ENCODE results near the gene SLC2A4. TPM values are rescaled to one million over a fixed set of nuclear protein-coding genes. Genes with fewer than 3 reads are reported as not detected.
A peak's percentile ranks its signal among the peaks of the same experiment; 100 is the strongest.
"Not testable (repeated sequence)": the region's sequence is repeated elsewhere in the genome, so short reads cannot be mapped to it uniquely, and the experiment has no call there.

The SLC2A4 gene
- polyA plus RNA-seq, 3 donors: 1.8 to 2.7 (median 2.5) TPM

DNA sequence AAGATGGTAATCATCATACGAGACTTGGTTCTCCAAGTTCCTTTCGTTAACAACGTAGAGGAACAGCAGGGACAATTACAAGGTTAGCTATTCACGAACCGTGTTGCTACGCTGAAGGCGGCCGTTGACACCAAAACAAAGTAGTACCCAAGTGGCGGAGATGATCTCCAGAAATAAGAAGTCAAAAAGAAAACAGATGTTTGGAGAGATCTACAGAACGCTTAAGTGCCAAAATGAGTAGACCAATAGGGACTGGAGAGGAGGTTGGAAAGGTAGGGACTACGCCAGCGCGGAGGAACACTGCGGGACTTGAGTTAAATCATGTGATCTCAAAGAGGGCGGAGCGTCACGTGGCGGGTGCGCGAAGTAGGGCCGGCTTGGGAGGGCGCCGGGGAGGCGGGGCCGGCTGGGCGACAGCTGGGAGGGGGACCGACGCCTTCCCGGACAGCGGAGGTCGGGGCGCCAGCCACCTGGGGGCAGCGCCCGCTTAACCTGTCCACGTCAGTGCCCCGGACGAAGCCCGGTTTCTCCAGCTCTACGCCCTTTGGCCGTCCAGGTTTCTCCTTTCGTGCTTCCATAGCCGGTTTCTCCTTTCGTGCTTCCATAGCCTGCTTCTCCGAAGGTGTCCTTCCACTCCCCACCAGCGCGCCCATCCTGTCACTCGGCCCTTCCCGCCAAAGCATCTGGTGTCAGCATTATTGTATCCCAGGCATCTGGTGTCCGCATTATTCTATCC lies 38.6 kb upstream of the SLC2A4 start:
- DNase-seq (ENCODE audit: extremely low read depth in 1 of 11, low read depth in 9 of 11, low spot score in 4 of 11): peak; percentile 88 to 99 (median 95)

DNA sequence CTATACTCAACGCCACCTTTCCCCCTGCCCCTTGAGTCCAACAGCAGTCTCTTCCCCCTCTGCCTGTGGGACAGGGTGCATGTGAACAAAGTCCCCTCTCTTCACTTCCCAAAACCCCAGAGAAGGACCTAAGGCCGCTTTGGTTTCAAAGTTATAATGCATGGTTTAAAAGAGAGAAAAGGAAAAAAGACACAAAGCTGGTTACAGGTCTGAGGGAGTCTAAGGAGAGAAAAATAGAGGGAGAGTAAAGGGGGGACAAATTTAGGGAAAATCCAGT lies 38.1 kb upstream of the SLC2A4 start:
- DNase-seq (ENCODE audit: extremely low read depth in 1 of 11, low read depth in 9 of 11, low spot score in 4 of 11): no peak

DNA sequence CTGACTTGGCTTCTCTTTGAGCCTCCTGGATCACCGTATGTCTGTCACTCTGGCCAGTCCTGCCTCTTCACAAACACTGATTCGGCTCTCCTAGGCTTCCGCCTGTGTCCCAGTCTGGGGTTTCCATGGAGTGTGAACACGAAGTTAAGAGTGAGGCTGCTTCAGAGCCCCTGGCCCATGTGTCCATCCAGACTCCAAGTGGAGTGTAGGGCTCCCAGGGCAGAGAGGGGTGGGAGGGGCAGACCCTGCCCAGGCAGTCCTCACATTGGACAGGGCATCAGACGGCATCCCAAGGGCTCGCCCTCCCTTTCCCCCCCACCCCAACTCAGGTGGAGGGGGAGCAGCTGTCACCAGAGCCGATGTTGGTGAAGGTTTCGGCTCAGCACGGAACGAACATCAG lies 37.7 kb upstream of the SLC2A4 start:
- DNase-seq (ENCODE audit: extremely low read depth in 1 of 11, low read depth in 9 of 11, low spot score in 4 of 11): not testable (repeated sequence)

DNA sequence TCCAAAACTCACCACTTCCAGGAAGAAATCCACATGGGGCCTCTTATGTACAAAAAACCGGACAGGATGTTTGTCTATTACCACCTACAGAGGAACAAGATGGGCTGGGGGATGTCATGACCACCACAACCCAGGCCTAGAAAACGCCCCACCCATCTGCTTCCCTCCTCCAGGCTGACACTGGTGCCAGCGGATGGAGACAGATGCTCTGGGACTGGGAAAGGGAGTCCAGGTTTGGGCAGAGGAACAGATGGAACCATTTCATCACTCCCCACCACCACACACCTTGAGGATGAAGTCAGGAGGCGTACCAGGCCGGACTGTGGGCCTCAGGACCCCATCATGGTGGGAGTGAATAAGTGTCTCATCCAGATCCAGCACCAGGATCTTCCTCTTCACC lies 34.7 kb upstream of the SLC2A4 start:
- no peak for DNase-seq (ENCODE audit: extremely low read depth in 1 of 11, low read depth in 9 of 11, low spot score in 4 of 11)

DNA sequence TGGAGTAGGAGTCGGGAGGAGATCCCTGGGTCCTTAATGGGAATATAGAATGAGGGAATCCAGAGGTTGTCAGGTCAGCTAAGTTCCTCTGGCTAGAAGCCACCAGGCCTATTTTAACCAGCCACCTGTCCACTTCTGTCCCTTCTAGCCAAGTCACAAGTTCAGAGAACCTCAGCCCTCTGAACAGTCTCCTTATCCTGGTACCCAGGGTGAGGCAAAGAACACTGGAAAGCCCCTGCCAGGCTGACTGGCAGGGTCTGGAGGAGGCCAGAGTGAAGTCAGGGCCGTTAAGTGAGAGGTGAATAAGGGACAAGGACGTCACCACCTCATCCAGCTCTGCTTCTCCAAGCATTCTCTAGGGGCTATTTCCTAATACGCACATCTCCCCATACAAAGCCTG lies 32.7 kb upstream of the SLC2A4 start:
- DNase-seq (ENCODE audit: extremely low read depth in 1 of 11, low read depth in 9 of 11, low spot score in 4 of 11): no peak

DNA sequence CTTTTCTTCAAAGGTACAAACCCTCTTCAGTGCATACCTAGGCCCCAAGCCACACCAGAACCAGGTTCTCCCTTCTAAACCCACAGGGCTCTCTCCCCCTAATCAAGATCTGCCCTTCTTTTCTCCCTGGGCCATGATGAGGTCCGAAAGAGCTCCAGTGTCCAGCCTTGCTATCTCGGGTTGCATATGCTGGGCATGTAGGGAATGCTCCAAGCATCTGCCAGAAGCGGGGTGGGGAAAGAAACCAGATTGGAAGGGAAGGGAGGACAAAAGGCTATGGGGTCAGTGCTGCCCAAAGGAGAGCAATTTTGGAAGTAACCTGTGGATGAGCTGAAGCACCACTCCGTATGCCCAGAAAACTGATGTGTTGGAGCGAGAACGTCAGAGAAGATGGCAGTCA lies 32.3 kb upstream of the SLC2A4 start:
- DNase-seq (ENCODE audit: extremely low read depth in 1 of 11, low read depth in 9 of 11, low spot score in 4 of 11): no peak

DNA sequence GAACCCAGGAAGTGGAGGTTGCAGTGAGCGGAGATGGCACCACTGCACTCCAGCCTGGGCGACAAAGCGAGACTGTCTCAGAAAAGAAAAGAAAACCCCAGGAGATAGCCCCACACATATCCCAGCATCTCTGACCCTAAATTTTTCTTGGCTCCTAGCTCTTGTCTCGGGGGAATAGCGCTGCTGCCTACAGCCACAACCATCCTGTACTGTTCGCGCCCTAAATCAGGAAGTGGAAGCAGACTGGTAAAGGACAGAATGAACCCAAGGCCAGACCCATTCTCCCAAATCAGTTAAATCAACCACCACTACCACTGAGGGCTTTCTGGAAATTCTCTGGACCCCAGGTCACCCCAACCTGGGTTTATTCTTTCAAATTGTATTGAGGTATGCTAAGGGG lies 31.7 kb upstream of the SLC2A4 start:
- DNase-seq (ENCODE audit: extremely low read depth in 1 of 11, low read depth in 9 of 11, low spot score in 4 of 11): no peak

DNA sequence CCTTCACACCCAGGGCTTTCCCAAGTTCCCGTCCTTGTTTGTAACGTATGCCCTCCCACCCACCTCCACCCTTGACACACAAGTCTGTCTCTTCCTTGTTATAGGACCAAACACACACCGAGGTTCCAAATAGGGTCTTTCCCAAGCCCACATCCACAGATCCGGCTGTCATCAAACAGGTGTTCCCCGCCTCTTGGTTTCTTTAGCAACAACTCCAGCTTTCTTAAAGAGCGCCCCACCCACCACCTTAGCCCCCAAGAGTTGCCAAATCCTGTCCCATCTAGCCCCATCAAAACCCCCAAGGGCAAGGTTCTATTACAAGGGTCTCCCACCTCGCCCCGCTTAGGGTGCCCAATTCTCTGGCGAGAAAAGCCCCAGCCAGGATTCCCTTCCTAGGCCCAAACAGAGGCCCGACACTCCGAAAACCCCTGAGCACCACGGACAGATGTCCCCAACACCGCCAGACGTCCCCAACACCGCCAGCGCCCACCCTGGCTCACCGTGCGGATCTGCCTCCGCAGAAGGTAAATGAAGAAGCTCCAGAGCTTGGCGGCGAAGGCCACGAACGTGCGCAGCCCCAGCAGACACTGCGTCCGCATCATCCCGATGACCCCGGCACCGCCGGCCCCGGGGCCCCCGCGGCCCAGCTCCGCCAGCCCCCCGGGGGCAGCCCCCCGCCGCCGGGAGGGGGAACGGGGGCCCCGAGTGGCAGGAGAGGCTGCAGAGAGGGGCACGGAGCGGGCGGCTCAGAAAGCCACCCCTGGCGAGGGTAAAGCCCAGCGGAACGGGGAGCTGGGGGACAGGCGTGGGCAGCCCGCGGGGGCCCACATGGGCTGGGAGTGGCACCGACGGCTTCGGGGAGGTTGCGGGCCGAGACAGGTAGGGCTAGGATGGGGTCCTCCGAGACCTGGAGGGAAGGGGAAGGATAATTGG lies 30.6 kb upstream of the SLC2A4 start:
- DNase-seq (ENCODE audit: extremely low read depth in 1 of 11, low read depth in 9 of 11, low spot score in 4 of 11): no peak

DNA sequence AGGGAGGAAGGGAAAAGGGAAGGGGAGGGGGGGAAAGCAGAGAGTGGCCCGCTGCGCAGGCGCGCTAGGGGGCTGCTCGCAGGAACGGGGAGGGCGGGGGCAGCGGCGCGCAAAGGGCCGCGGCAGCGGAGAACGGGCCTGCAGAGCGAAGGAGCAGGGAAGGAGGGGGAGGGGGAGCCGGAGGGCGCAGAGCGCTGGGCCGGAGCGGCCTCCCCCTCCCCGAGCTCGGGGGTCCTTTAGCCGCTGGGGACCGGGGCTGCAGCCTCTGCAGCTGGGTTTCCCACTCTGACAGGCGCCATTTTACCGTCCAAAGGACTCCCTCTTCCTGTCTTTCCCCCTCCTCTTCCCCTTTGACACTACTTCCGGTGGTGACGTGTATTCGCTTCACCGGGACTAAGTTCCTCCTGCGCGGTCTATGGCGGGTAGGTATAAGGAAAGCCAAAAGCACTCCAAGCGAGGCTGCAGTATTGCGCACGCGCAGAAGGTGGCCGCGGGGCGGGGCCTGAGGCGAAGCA lies 29.8 kb upstream of the SLC2A4 start, which contains the start of gene CTDNEP1:
CTDNEP1 (minus strand) TSS at position 74 of the 515 bp plus-strand sequence. CDS start 438 bp downstream, outside the sequence.
- DNase-seq (ENCODE audit: extremely low read depth in 1 of 11, low read depth in 9 of 11, low spot score in 4 of 11): peak in 10 of 11 donors; percentile 99 to 100 (median 100)

DNA sequence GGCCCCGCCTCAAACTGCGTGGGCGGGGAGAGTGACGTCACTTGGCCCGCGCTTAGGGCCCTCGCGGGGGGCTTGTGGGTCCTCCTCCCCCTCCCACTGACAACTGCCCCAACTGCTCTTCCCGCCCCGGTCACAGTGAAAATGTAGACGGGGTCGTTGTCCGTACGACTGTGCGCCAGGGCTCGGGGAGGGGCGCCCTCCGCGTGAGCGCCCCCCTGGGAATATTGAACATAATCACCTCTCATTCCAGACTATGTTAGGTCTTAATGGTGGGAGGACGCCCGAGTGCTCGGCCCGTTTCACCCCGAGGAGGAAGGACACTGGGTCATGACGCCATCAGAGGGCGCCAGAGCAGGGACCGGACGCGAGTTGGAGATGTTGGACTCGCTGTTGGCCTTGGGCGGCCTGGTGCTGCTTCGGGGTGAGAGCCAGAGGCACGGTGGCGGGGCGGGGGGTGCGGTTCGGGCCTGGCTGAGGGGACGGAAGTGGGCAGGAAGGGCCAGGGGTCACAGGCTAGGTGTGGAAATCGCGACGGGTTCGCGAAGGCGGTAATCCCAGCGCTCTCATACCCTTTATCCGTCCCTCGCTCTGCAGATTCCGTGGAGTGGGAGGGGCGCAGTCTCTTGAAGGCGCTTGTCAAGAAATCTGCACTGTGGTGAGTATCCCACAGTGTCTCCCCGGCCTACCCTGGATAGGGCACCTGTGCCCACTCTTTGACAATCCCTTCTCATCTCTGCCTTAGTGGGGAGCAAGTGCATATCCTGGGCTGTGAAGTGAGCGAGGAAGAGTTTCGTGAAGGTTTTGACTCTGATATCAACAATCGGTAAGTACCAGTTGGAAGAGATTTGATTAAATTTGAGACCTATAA lies 29.1 kb upstream of the SLC2A4 start, which contains the start of gene ELP5:
ELP5 (plus strand) TSS at position 40 of the 868 bp plus-strand sequence; CDS start at position 376, 336 bp downstream.
- DNase-seq (ENCODE audit: extremely low read depth in 1 of 11, low read depth in 9 of 11, low spot score in 4 of 11): peak; percentile 88 to 100 (median 92)

DNA sequence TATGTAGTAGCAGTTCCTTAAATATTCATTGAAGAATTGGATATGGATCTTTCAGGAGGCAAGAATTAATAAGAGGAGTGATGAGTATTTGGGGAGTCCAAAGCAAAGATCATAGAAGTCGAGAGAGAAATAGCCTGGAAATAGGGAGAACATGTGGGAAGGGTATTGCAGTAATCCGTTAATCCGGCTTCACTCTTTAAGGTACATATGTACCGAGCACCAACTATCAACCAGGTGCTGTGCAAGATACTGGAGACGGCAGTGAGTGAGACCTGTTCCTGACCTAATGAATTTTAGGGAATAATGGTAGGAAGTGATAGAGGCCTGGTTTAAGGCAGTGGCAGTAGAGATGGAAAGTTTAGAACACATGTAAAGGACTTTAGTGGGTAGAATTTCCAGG lies 28.4 kb upstream of the SLC2A4 start:
- DNase-seq (ENCODE audit: extremely low read depth in 1 of 11, low read depth in 9 of 11, low spot score in 4 of 11): no peak

DNA sequence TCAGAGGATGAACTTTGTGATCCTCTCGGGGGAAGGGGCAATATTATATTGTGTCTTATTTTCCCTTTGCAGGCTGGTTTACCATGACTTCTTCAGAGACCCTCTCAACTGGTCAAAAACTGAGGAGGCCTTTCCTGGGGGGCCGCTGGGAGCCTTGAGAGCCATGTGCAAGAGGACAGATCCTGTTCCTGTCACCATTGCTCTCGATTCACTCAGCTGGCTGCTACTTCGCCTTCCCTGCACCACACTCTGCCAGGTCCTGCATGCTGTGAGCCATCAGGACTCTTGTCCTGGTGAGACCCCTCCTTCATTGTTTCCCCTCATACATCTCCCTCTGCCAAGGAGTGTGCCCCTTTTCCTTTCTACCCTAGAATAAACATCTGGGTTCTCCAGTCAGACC lies 27.0 kb upstream of the SLC2A4 start:
- no peak for DNase-seq (ENCODE audit: extremely low read depth in 1 of 11, low read depth in 9 of 11, low spot score in 4 of 11)

DNA sequence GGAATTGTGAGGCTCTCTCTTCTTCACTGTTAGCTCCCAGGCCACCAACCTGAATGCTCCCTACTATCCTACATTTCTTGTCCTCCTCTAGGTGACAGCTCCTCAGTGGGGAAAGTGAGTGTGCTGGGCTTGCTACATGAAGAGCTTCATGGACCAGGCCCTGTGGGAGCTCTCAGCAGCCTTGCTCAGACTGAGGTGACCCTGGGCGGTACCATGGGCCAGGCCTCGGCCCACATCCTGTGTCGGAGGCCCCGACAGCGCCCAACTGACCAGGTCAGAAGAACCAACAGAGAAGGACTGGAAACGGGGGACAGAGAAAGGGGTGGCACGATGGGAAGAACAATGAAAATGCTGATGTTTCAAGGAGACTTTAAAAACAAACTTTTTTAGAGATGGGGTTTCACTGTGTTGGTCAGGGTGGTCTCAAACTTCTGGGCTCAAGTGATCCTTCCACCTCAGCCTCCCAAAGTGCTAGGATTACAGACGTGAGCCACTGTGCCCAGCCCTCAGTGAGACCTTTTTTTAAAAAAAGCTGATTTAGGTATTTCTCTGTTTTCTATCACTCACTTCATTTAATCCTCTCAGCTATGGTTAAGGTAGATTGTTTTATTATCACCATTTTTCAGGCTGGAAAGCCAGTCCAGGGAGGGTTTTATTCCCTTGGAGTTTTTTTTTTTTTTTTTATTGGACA lies 24.6 kb upstream of the SLC2A4 start:
- no peak for DNase-seq (ENCODE audit: extremely low read depth in 1 of 11, low read depth in 9 of 11, low spot score in 4 of 11)

DNA sequence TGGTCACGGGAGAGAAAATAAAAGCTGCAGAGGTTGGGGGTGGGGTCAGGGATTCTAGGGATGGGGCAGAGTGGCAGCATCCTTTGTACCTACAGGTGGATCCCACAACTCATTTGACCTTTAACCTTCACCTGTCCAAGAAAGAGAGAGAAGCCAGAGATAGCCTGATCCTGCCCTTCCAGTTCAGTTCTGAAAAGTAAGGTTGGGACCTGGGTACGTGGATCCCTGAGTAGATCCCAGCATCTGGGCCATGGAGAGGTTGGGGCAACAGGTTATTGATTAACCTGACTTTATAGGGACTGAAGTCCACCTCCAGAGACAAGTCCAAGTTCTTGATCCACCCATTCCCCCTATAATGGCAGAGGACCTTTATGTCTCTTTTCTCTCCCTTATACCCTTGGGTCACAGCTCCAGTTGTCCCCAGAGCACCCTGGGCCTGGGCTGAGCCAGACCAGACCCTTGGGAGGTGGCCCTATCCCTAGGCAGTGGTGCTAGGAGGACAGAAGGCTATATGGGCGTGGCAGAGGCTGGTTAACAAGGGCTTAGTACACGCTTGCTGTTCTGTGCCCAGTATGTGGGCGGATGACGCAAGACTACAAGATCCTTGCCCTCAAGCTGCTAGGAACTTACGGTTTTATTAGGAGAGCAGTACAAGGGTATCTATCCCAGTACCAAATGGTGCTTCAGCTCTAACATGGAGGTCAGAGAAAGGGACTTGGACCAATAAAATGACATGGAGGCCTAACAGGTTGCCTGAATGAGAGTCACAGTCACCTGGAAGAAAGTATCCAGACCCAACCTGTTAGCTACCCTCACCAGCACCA lies 22.6 kb upstream of the SLC2A4 start:
- no peak for DNase-seq (ENCODE audit: extremely low read depth in 1 of 11, low read depth in 9 of 11, low spot score in 4 of 11)

DNA sequence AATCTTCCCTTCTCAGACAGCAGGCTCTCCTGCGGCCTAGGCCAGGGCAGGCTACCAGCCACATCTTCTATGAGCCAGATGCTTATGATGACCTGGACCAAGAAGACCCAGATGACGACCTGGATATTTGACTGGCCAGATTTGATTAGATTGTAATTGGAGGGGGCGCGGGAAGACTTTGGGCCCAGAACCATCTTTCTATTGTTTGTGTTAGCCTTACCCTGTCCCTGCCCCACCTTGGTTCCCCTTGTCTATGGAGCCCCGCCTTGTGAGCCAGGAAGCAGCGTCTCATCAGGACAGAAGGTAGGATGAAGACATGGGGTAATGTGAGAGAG lies 22.0 kb upstream of the SLC2A4 start:
- no peak for DNase-seq (ENCODE audit: extremely low read depth in 1 of 11, low read depth in 9 of 11, low spot score in 4 of 11)

DNA sequence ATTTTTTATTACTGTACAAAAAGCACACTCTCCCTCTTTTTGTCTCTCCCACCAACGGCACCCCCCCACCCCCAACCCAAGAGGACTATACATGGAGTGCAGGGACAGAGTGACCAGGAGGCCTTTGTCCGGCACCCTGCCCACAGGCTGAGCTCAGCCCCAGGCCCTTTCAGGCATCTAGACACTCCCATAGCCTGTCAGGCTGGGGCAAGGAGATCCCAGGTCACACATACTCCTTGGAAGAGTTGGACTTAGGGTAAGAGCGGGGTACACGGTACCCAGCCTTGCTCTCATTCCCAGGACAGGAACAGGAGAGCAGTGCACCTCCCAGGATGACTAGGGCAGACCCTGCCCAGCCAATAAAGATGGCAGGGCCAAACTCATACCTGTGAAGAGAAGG lies 21.4 kb upstream of the SLC2A4 start:
- DNase-seq (ENCODE audit: extremely low read depth in 1 of 11, low read depth in 9 of 11, low spot score in 4 of 11): no peak

DNA sequence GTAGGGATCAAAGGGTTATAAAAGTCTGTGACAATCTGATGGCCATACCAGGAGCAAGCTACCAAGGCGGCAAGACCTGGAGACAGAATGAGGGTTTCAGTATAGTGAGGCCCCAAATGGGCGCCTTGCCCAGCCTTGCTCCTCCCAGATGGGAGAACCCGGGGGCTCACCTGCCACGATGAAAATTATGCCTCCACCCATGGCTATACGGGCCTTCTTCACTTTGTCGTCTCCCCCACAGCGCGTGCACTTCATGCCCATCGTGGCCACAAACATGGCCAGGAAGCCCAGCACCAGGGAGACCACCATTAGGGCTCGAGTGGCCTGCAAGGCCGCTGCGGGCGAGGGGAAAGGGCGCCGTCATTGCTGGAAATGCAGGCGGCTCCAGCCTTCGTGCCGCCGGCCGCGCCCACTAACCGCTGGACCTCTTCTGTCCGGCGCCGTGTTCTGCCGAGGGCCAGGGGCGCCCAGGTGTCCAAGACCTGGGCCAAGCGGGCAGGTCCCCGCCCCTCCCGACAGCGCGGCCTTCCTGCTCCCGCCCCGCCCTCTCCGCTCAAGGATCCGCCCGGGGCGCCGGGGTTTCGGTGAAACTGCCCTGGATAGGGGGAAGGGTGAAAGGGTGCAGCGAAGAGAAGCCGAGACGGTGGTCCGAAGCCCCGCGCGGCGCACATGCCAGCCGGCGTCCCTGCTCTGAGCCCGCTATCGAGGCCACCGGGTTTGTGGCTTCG lies 20.7 kb upstream of the SLC2A4 start:
- DNase-seq (ENCODE audit: extremely low read depth in 1 of 11, low read depth in 9 of 11, low spot score in 4 of 11): no peak

Measured in renal cortex interstitium (tissue), 11 donors.